Smooth muscle cell of bladder (primary cell): Measurements from ENCODE around the gene PNPLA3. TPM values are rescaled to one million over a fixed set of nuclear protein-coding genes. Genes with fewer than 3 reads are reported as not detected.

Experiments used
- total RNA-seq: library from RNA; depleted of rRNA; stranded (reverse); fragments of >200 nt; gene quantifications from 2 replicates; pipeline ENCODE4 v1.2.3, GENCODE V29; 2014

The PNPLA3 gene, protein sequence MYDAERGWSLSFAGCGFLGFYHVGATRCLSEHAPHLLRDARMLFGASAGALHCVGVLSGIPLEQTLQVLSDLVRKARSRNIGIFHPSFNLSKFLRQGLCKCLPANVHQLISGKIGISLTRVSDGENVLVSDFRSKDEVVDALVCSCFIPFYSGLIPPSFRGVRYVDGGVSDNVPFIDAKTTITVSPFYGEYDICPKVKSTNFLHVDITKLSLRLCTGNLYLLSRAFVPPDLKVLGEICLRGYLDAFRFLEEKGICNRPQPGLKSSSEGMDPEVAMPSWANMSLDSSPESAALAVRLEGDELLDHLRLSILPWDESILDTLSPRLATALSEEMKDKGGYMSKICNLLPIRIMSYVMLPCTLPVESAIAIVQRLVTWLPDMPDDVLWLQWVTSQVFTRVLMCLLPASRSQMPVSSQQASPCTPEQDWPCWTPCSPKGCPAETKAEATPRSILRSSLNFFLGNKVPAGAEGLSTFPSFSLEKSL
- total RNA-seq, result 4.5 and 7.5 TPM in 2 replicates

GRCh38 chr22:43923631-43924464 is at the start of gene PNPLA3:
Gene PNPLA3, plus strand, starts transcription at chr22:43923805. Its CDS starts 107 bp downstream, at chr22:43923912.

GRCh38 chr22:43891360-43892182 is 32.0 kb upstream of the PNPLA3 start, which contains the start of gene PNPLA5:
Gene PNPLA5, minus strand, starts transcription at chr22:43892013. Its CDS starts 133 bp downstream, at chr22:43891880.

GRCh38 chr22:43955040-43955882 is 31.7 kb downstream of the PNPLA3 start, which contains the start of gene SAMM50:
Gene SAMM50, plus strand, starts transcription at chr22:43955442. Its CDS starts 136 bp downstream, at chr22:43955578.

Other genes starting within 250 kb of the PNPLA3 start
- gene EFCAB6, start 111.5 kb upstream of the PNPLA3 start, total RNA-seq, result 2.0 and 2.1 TPM in 2 replicates
- 0.09 and 0.14 TPM in 2 replicates for gene SULT4A1, start 61.3 kb upstream of the PNPLA3 start, total RNA-seq
- not detected in 2 replicates for gene PNPLA5, start 31.8 kb upstream of the PNPLA3 start, total RNA-seq
- 46.9 and 49.6 TPM in 2 replicates for gene SAMM50, start 31.6 kb downstream of the PNPLA3 start, total RNA-seq
- 13.8 and 25.7 TPM in 2 replicates for gene PARVB, start 100.5 kb downstream of the PNPLA3 start, total RNA-seq